HPDE6-E6E7 (cell line): ENCODE results near the gene ETDB.
"Not testable (repeated sequence)": the region's sequence is repeated elsewhere in the genome, so short reads cannot be mapped to it uniquely, and the experiment has no call there.

Source experiments
- DNase-seq: peaks from one replicate; pipeline ENCODE4 v3.0.0; 2011; ENCODE audit warnings: missing footprints; ENCODE audit errors: extremely low spot score

The ETDB gene

GRCh38 chrX:135120056-135120576, at the start of gene ETDB:
Gene ETDB, minus strand, starts transcription at chrX:135120526. Its CDS starts 1,265 bp downstream, at chrX:135119261.
- not testable (repeated sequence) for DNase-seq

- not testable (repeated sequence) for DNase-seq
Observed at GRCh38 chrX:135169534-135169933, 49.2 kb upstream of the ETDB start.

- no peak for DNase-seq
Observed at GRCh38 chrX:135168486-135168885, 48.2 kb upstream of the ETDB start.

GRCh38 chrX:135154688-135155087, 34.4 kb upstream of the ETDB start:
- not testable (repeated sequence) for DNase-seq

GRCh38 chrX:135126145-135126544, 5.8 kb upstream of the ETDB start:
- DNase-seq, result not testable (repeated sequence)

- not testable (repeated sequence) for DNase-seq
Observed at GRCh38 chrX:135116064-135116463, 4.3 kb downstream of the ETDB start.

- no peak for DNase-seq
Observed at GRCh38 chrX:135114392-135114791, 5.9 kb downstream of the ETDB start.

- no peak for DNase-seq
Observed at GRCh38 chrX:135112743-135113142, 7.6 kb downstream of the ETDB start.

- DNase-seq, result no peak
Observed at GRCh38 chrX:135112096-135112729, 8.1 kb downstream of the ETDB start.

GRCh38 chrX:135109554-135109953, 10.8 kb downstream of the ETDB start:
- DNase-seq, result no peak

- DNase-seq, result no peak
Observed at GRCh38 chrX:135099493-135099783, 20.9 kb downstream of the ETDB start.

- DNase-seq, result not testable (repeated sequence)
Observed at GRCh38 chrX:135097196-135097744, 23.1 kb downstream of the ETDB start.

GRCh38 chrX:135095715-135096114, 24.6 kb downstream of the ETDB start:
- DNase-seq, result no peak

- no peak for DNase-seq
Observed at GRCh38 chrX:135094726-135095125, 25.6 kb downstream of the ETDB start.

- no peak for DNase-seq
Observed at GRCh38 chrX:135089126-135089525, 31.2 kb downstream of the ETDB start.

GRCh38 chrX:135087867-135088266, 32.5 kb downstream of the ETDB start:
- no peak for DNase-seq

- peak; percentile 38 for DNase-seq
Observed at GRCh38 chrX:135086197-135086854, 34.0 kb downstream of the ETDB start.

- DNase-seq, result no peak
Observed at GRCh38 chrX:135081693-135082404, 38.5 kb downstream of the ETDB start.
